GM12878 (cell line): ENCODE results near the gene ABHD15. TPM values are rescaled to one million over a fixed set of nuclear protein-coding genes. Genes with fewer than 3 reads are reported as not detected.

Experiments used
- ATAC-seq: fragments of 200-7000 bp; cut with Tn5 transposase; 3 replicates; pipeline ENCODE4 v1.9.1; 2020; ENCODE audit warnings: mild to moderate bottlenecking, moderate library complexity
- BruUV-seq: library from RNA; stranded (reverse); fragments of 400-500 nt; replicated peaks from 2 replicates; lab custom pipeline; 2021; lab: Mats Ljungman, UMichigan
- CTCF ChIA-PET: fragments of 300-600 bp; sonication (Branson Sonifier 250); formaldehyde crosslinking; extraction: SDS; loops from one replicate; lab custom pipeline; 2021; ENCODE audit warnings: inconsistent platforms; lab: Yijun Ruan, JAX
- POLR2A ChIA-PET: fragments of 350-600 bp; formaldehyde crosslinking; extraction: SDS; loops from one replicate; lab custom pipeline; 2021; ENCODE audit warnings: inconsistent platforms; lab: Charles Lee
- RAD21 ChIA-PET: fragments of 300-600 bp; sonication (Branson Sonifier 250); formaldehyde crosslinking; loops from one replicate; lab custom pipeline; 2023; ENCODE audit warnings: antibody characterized with exemption; ENCODE audit not compliant: unreplicated experiment; lab: Charles Lee
- SMC1A ChIA-PET: fragments of 300-600 bp; sonication (Branson Sonifier 250); formaldehyde crosslinking; loops from one replicate; lab custom pipeline; 2023; ENCODE audit not compliant: unreplicated experiment, uncharacterized antibody; lab: Charles Lee
- DNase-seq: peaks from one replicate; pipeline ENCODE4 v3.0.0-alpha.2; 2011; ENCODE audit warnings: low read depth, low spot score
- FAIRE-seq: peaks from 3 replicates; lab custom pipeline; 2011; peaks lifted over from hg19 to GRCh38; lab: Jason Lieb, UNC
- H2AFZ ChIP-seq: 2 replicates; pipeline ENCODE4 v1.6.0; 2011; ENCODE audit warnings: low read depth, low read length, control low read depth; ENCODE audit not compliant: control insufficient read depth
- H3K27ac ChIP-seq: 2 replicates; pipeline ENCODE4 v1.5.1; 2011; ENCODE audit warnings: control low read depth; ENCODE audit not compliant: control insufficient read depth, insufficient read depth
- H3K27me3 ChIP-seq, 2 experiments: replicated peaks in 1 of 2; 2 replicates each; pipeline versions ENCODE4 v1.6.0 to v1.6.1; 2011; ENCODE audit warnings: low read length in 1 of 2; ENCODE audit not compliant: control insufficient read depth in 2 of 2, insufficient read depth in 2 of 2
- H3K36me3 ChIP-seq, 2 experiments: 2 replicates each; pipeline ENCODE4 v1.5.1; 2011; ENCODE audit warnings: low read length in 1 of 2; ENCODE audit not compliant: control insufficient read depth in 2 of 2, insufficient read depth in 2 of 2
- H3K4me1 ChIP-seq: 2 replicates; pipeline ENCODE4 v1.6.1; 2011; ENCODE audit warnings: mild to moderate bottlenecking, low read length, moderate library complexity, mixed read lengths; ENCODE audit not compliant: control insufficient read depth, insufficient read depth
- H3K4me2 ChIP-seq: 2 replicates; pipeline ENCODE4 v1.6.0; 2011; ENCODE audit warnings: control low read depth; ENCODE audit not compliant: control insufficient read depth, insufficient read depth
- H3K4me3 ChIP-seq: fragments of 200-600 bp; sonication (generic); 2 replicates; pipeline ENCODE4 v1.5.1; 2016
- H3K79me2 ChIP-seq: 2 replicates; pipeline ENCODE4 v1.6.0; 2011; ENCODE audit warnings: low read length; ENCODE audit not compliant: control insufficient read depth, insufficient read depth
- H3K9ac ChIP-seq: 2 replicates; pipeline ENCODE4 v1.8.0; 2011; ENCODE audit warnings: low read length, control low read depth, mixed read lengths; ENCODE audit not compliant: control insufficient read depth, insufficient read depth
- H3K9me3 ChIP-seq: replicated peaks from 3 replicates; pipeline ENCODE4 v1.5.1; 2011; ENCODE audit warnings: mild to moderate bottlenecking, low read length; ENCODE audit not compliant: control insufficient read depth, insufficient read depth
- H4K20me1 ChIP-seq: 2 replicates; pipeline ENCODE4 v1.6.0; 2011; ENCODE audit not compliant: control insufficient read depth, insufficient read depth
- CREB1 ChIP-seq: IDR thresholded peaks from 2 replicates; pipeline ENCODE4 v1.6.1; 2012; ENCODE audit warnings: low read depth, mild to moderate bottlenecking, inconsistent platforms
- E2F8 ChIP-seq: fragments of 450-650 bp; IDR thresholded peaks from 2 replicates; pipeline ENCODE4 v1.6.1; 2018; ENCODE audit warnings: mild to moderate bottlenecking, low read depth, moderate library complexity; ENCODE audit not compliant: partially characterized antibody
- ELK1 ChIP-seq: IDR thresholded peaks from 2 replicates; pipeline ENCODE4 v1.6.1; 2012; ENCODE audit warnings: low read depth, low read length, improper control_type of control experiment
- IRF5 ChIP-seq: fragments of 450-650 bp; IDR thresholded peaks from 2 replicates; pipeline ENCODE4 v1.6.1; 2017; ENCODE audit warnings: borderline replicate concordance
- MTA2 ChIP-seq: fragments of 450-650 bp; IDR thresholded peaks from 2 replicates; pipeline ENCODE4 v1.6.1; 2016; ENCODE audit warnings: low read depth, mild to moderate bottlenecking, moderate library complexity
- NR2F1 ChIP-seq: fragments of 450-650 bp; conservative IDR thresholded peaks from 2 replicates; pipeline ENCODE4 v1.6.1; 2017; ENCODE audit warnings: mild to moderate bottlenecking
- NRF1 ChIP-seq: conservative IDR thresholded peaks from 2 replicates; pipeline ENCODE4 v1.6.1; 2011; ENCODE audit warnings: mild to moderate bottlenecking, low read depth, low read length, improper control_type of control experiment
- SMARCA5 ChIP-seq: fragments of 450-650 bp; IDR thresholded peaks from 2 replicates; pipeline ENCODE4 v1.6.1; 2017; ENCODE audit warnings: mild to moderate bottlenecking
- TAF1 ChIP-seq: IDR thresholded peaks from 2 replicates; pipeline ENCODE4 v1.6.1; 2011; ENCODE audit warnings: mild to moderate bottlenecking, low read depth, low read length, borderline replicate concordance
- ZBTB33 ChIP-seq: fragments of 450-650 bp; IDR thresholded peaks from 2 replicates; pipeline ENCODE4 v1.6.1; 2017; ENCODE audit warnings: mild to moderate bottlenecking
- WGBS: methylation state at CpG from one replicate; pipeline ENCODE4 v1.1.6; 2016; ENCODE audit warnings: low lambda C conversion rate; ENCODE audit not compliant: insufficient replicate concordance, insufficient coverage; ENCODE audit errors: missing lambda C conversion rate; 5-methylcytosine and 5-hydroxymethylcytosine counted together
- in situ Hi-C: fragments of 300-500 bp; cut with MboI; formaldehyde crosslinking; loops from 9 replicates; pipeline ENCODE4 v1.14.3; 2018; ENCODE audit warnings: mixed read lengths
- intact Hi-C: fragments of 100-400 bp; cut with micrococcal nuclease; formaldehyde crosslinking; loops from one replicate; pipeline ENCODE4 v1.14.2; 2022; ENCODE audit not compliant: unreplicated experiment
- polyA plus RNA-seq, 11 experiments: library from polyadenylated mRNA; depleted of rRNA in 4 of 11; unstranded in 6 of 11; stranded (reverse) in 5 of 11; fragments of >200 nt; fragmentation: Nextera tagmentation in 4 of 11; fragmentation: Illumina TruSeq in 1 of 11; extraction: Ambion mirVana in 4 of 11; extraction: Trizol in 1 of 11; gene quantifications; 1 replicate in 1 of 11; 2 replicates in 10 of 11; pipeline versions ENCODE4 v1.2.1 to v1.2.3, GENCODE V29; 2011 to 2016; ENCODE audit warnings: inconsistent platforms in 2 of 11, missing spikeins in 2 of 11, low read depth in 1 of 11
- total RNA-seq, 4 experiments: library from RNA; depleted of rRNA in 3 of 4; stranded (reverse); fragments of >200 nt in 3 of 4; fragmentation: Illumina TruSeq in 1 of 4; extraction: Trizol in 1 of 4; gene quantifications; 2 replicates each; pipeline versions ENCODE4 v1.2.1 to v1.2.3, GENCODE V29; 2013 to 2021

Gene ABHD15
- total and polyA plus RNA-seq, 10 of the 15 experiments (the other 5 are each of a cell fraction or from before 2014, with no cell fraction given): 2.1 to 9.2 (median 4.9) TPM

GRCh38 chr17:29592850-29593551 lies 26.2 kb upstream of the ABHD15 start, which contains the start of gene ANKRD13B:
Gene ANKRD13B (plus strand): TSS chr17:29593132. CDS start chr17:29593622, 490 bp downstream.
- FAIRE-seq (no peak), ATAC-seq (peak; percentile 6; the same call in 1 of the 3 replicates), DNase-seq (no peak)
- no peaks in the 10 kb centered on the region; a peak in 1 of 4 replicates for H3K27me3 ChIP-seq
- no TSS peak for BruUV-seq
- peak within 1 kb of the TSS; percentile 100 for H3K4me2 ChIP-seq
- WGBS: 1% methylated on average over 45 of the region's 96 CpGs
- RAD21 ChIA-PET: interaction anchor here (0.5 to 2.9 kb wide), 7 partner anchors 11 to 223 kb away, joined by 3 to 20 read pairs (median 13); no protein-coding TSS in a partner anchor
- CTCF ChIA-PET: interaction anchor here (0.6 to 5.0 kb wide), 14 partner anchors 11 to 222 kb away, joined by 3 to 72 read pairs (median 6); partner anchors contain the start of genes TAOK1 and TP53I13
- no peaks in the 10 kb centered on the region for H3K36me3 ChIP-seq
- peak within 1 kb of the TSS; percentile 67 for H3K4me3 ChIP-seq
- intact Hi-C loops: loop anchor here (10.0 kb wide), 1 partner anchor 228 kb away; no protein-coding TSS in a partner anchor
- H3K9ac ChIP-seq: peak within 1 kb of the TSS; percentile 39; the same call in 1 of the 2 replicates
- no peak within 1 kb of the TSS for H3K27ac ChIP-seq
- no peaks in the 10 kb centered on the region for H3K9me3 ChIP-seq
- H3K4me1 ChIP-seq: peaks cover 36% of the 10 kb centered on the region
- H3K79me2 ChIP-seq: peaks cover 14% of the 10 kb centered on the region
- in situ Hi-C loops: no loop called here
- H2AFZ ChIP-seq: peak within 1 kb of the TSS; percentile 68
- H4K20me1 ChIP-seq: no peaks in the 10 kb centered on the region
- POLR2A ChIA-PET: interaction anchor here (0.6 to 1.4 kb wide), 3 partner anchors 12 to 212 kb away, joined by 4 to 9 read pairs (median 4); no protein-coding TSS in a partner anchor
- SMC1A ChIA-PET: interaction anchor here (0.7 to 3.0 kb wide), 7 partner anchors 7 to 223 kb away, joined by 3 to 17 read pairs (median 5); no protein-coding TSS in a partner anchor
- TF ChIP-seq MTA2: no peak
- TF ChIP-seq NR2F1: 0 out of 2 replicates have a peak, but pooled peaks have one; percentile 9
- no peak for TF ChIP-seq IRF5
- 0 out of 2 replicates have a peak, but pooled peaks have one; percentile 47 for TF ChIP-seq CREB1
- no peak for TF ChIP-seq ZBTB33
- no peak for TF ChIP-seq ELK1
- TF ChIP-seq NRF1: no peak
- no peak for TF ChIP-seq E2F8
- no peak for TF ChIP-seq SMARCA5
- TF ChIP-seq TAF1: no peak
